Kidney epithelial cell (primary cell): Measurements from ENCODE around the gene DPM3. TPM values are rescaled to one million over a fixed set of nuclear protein-coding genes. Genes with fewer than 3 reads are reported as not detected.

ENCODE experiments used
- DNase-seq: peaks from one replicate; pipeline ENCODE4 v3.0.0-alpha.2; 2010; ENCODE audit warnings: low read depth
- H3K27me3 ChIP-seq: 2 replicates; pipeline ENCODE4 v1.6.0; 2011; ENCODE audit warnings: low read length; ENCODE audit not compliant: control insufficient read depth, insufficient read depth
- H3K36me3 ChIP-seq: 2 replicates; pipeline ENCODE4 v1.5.1; 2011; ENCODE audit warnings: low read length; ENCODE audit not compliant: control insufficient read depth, insufficient read depth
- H3K4me3 ChIP-seq: 2 replicates; pipeline ENCODE4 v1.5.1; 2011; ENCODE audit warnings: low read depth, mild to moderate bottlenecking, control low read depth, low read length
- total RNA-seq: library from RNA; depleted of rRNA; stranded (reverse); fragments of >200 nt; gene quantifications from 2 replicates; pipeline ENCODE4 v1.2.3, GENCODE V29; 2015
- TF ChIP-seq, protein P1 (sequence below): IDR thresholded peaks from 2 replicates; pipeline ENCODE4 v1.5.1; 2011; ENCODE audit warnings: mild to moderate bottlenecking, moderate library complexity, low read length, control low read depth, inconsistent platforms; ENCODE audit not compliant: insufficient read depth, poor library complexity, severe bottlenecking

DPM3 gene
- total RNA-seq, 1 donor from 2014 or later, result 74.9 TPM

DNA sequence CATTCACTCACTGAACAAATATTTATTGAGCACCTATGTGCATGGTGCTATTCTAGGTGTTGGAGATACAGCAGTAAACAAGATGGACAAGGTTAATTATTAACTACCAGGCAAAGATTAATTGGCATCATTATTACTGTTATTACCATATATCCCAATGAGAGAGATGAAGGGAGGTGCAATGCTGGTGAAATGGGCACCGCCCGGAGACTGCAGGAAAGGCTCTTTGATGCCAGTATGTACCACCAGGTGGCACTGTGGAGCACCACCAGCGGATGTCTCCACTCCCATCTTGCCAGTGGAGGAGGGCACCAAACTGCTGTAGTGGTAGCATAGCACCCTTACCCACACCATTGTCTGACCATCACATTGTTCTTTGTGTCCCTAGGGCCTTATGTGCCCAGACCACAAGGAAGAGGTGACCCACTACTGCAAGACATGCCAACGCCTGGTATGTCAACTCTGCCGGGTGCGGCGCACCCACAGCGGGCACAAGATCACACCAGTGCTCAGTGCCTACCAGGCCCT is 36.3 kb upstream of the DPM3 start:
- Histone ChIP-seq H3K36me3 (peaks cover 8% of the 10 kb centered on the region), H3K27me3 (no peaks in the 10 kb centered on the region), H3K4me3 (no peak overlapping the region)
- DNase-seq, result no peak
- TF ChIP-seq, protein P1, sequence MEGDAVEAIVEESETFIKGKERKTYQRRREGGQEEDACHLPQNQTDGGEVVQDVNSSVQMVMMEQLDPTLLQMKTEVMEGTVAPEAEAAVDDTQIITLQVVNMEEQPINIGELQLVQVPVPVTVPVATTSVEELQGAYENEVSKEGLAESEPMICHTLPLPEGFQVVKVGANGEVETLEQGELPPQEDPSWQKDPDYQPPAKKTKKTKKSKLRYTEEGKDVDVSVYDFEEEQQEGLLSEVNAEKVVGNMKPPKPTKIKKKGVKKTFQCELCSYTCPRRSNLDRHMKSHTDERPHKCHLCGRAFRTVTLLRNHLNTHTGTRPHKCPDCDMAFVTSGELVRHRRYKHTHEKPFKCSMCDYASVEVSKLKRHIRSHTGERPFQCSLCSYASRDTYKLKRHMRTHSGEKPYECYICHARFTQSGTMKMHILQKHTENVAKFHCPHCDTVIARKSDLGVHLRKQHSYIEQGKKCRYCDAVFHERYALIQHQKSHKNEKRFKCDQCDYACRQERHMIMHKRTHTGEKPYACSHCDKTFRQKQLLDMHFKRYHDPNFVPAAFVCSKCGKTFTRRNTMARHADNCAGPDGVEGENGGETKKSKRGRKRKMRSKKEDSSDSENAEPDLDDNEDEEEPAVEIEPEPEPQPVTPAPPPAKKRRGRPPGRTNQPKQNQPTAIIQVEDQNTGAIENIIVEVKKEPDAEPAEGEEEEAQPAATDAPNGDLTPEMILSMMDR, result peak; percentile 91

DNA sequence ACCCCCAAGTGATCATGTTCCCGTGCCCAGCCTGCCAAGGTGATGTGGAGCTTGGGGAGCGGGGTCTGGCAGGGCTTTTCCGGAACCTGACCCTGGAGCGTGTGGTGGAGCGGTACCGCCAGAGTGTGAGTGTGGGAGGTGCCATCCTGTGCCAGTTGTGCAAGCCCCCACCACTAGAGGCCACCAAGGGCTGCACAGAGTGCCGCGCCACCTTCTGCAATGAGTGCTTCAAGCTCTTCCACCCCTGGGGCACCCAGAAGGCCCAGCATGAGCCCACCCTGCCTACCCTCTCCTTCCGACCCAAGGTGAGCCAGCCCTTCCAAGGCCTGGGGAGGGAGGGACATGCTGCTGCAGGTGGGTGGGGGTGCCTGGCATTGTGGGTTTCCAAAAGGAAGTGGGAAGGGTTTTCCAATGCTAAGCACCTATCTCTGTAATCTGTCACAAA is 35.6 kb upstream of the DPM3 start:
- H3K4me3 ChIP-seq, result no peak overlapping the region
- H3K27me3 ChIP-seq, result no peaks in the 10 kb centered on the region
- DNase-seq, result no peak
- TF ChIP-seq, protein P1, result peak; percentile 41
- peaks cover 8% of the 10 kb centered on the region for H3K36me3 ChIP-seq

DNA sequence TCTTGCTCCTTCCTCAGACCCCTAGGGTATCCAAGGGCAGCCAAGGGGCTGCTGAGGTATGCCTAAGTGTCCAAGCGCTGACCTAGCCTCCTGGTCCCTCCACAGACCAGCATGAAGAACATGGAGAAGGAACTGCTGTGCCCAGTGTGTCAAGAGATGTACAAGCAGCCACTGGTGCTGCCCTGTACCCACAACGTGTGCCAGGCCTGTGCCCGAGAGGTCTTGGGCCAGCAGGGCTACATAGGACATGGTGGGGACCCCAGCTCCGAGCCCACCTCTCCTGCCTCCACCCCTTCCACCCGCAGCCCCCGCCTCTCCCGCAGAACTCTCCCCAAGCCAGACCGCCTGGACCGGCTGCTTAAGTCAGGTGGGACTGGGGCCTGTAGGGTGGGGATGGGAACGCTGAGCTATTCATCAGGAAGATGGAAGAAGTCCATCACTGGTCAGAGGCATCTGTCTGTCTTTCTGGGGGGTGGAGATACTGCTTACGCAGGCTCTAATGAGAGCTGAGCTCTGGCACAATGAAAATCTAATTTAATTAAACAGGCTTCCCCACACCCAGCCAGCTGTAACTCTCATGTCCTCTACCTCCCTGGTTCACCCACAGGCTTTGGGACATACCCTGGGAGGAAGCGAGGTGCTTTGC is 35.1 kb upstream of the DPM3 start:
- DNase-seq, result no peak
- Histone ChIP-seq H3K27me3 (no peaks in the 10 kb centered on the region), H3K36me3 (peaks cover 8% of the 10 kb centered on the region), H3K4me3 (peak overlapping the region; percentile 85)
- TF ChIP-seq, protein P1, result no peak

DNA sequence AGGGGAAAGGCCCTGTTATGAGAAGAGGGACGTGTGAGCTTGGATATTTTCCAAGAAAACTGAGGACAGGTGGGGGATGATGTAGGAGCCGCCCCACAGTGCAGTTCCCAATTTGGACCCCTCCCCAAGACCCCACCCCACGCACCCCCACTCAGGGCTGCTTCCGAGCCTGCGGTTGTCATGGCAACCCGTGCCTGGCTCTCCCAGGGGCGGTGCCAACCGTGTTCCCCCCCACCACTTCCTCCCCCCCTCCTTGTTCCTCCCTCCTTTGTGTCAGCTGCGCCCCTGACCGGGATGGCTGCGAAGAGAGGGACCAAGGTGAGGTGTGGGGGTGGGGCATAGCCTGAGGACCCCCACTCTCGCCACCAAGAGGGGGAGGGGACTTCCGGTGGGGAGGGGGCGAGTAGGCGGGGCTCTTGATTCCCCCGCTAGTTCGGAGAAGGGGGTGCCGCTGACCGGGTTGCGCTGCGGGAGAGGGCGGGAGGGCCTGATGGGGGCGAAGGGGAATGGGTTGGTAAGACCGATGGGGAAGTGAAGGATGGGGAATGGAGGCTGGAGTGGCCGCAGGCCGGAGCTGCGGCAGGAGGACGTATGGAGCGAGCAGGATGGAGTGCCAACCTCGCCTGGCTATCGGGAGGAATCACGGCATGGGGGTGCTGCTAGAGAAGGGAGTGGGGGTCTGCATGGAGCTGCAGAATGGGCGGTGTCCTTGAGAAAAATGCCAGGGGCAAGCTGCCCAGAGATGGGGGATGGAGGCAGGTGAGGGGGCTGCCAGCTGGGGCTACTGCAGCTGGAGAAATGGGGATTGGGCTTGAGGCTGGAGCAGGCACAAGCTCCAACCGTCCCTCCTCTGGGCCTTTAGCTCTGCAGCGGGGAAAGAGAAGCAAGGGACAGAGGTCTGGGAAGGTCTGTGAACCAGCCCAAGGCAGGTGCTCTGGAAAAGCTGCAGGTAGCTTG is 34.3 kb upstream of the DPM3 start:
- H3K4me3 ChIP-seq, result peak overlapping the region; percentile 85
- DNase-seq, result no peak
- no peaks in the 10 kb centered on the region for H3K27me3 ChIP-seq
- TF ChIP-seq, protein P1, result no peak
- H3K36me3 ChIP-seq, result peaks cover 5% of the 10 kb centered on the region

DNA sequence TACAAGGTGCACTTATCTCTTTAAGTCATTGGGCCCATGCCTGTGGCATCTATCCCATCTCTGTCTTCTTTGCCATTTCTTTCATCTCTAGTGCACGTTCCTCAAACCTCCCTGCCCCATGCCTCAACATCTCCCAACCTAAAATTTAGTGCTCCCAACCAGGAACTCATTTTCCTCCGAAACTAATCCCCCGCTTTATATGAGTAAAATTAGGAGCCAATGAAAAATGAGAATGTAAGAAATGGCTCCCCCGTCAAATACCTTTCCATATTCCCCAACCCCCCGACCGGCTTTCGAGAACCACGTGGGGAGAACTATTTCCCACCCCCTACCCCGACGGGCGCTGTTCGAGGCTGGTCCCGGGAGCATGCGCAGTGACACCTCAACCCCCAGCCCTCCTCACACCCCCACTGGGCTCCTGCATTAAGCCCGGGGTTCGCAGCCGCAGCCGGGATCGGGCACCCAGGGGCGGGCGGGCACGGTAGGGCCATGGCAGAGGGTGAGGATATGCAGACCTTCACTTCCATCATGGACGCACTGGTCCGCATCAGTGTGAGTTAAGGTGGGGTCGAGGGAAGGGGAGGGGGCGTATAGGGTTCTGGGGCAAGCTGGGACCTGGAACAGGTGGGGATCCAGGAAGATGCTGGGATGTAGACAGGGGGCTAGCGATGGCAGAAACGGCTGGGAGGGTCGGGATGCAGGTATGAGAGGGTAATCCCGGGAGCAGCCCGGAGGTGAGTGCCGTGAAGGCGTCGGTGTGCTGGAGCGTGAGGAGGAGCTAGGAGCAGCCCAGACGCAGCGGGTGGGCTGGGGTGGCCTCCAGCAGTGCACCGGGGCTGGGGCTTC is 33.4 kb upstream of the DPM3 start, which contains the start of gene TRIM46:
Gene TRIM46 (plus strand): TSS at position 372 of the 846 bp plus-strand sequence. CDS start 118 bp downstream, at position 490.
- DNase-seq, result no peak
- Histone ChIP-seq H3K36me3 (peaks cover 5% of the 10 kb centered on the region), H3K27me3 (no peaks in the 10 kb centered on the region), H3K4me3 (peak within 1 kb of the TSS; percentile 85)
- TF ChIP-seq, protein P1, result no peak
